GM18511 (cell line): ENCODE results near the gene TCP10L.
"Not testable (repeated sequence)": the region's sequence is repeated elsewhere in the genome, so short reads cannot be mapped to it uniquely, and the experiment has no call there.

ENCODE experiments used
- ATAC-seq: cut with Tn5 transposase; IDR thresholded peaks from one replicate; pipeline ENCODE4 v1.9.1; 2021; ENCODE audit warnings: mild to moderate bottlenecking, moderate library complexity; ENCODE audit not compliant: unreplicated experiment

Gene TCP10L

GRCh38 chr21:32587120-32587519, 1.8 kb upstream of the TCP10L start:
- no peak for ATAC-seq

GRCh38 chr21:32585970-32586369, 647 bp upstream of the TCP10L start:
- ATAC-seq: no peak

DNA sequence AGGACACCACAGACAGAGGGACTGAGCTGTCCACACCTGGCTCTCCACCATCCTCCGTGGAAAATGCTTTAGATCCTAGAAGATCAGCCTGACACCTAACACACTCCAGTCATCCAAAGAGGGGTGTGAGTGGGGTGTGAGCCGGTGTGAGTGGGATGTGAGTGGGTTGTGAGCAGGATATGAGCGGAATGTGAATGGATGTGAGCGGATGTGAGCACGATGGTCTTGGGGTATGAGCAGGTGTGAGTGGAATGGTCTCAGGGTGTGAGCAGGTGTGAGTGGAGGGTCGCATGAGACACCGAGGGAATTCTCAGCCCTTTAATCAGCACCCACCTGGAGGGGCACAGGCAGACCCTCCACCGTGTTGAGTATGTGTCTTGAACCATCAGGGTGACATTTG, 851 bp downstream of the TCP10L start:
- no peak for ATAC-seq

- no peak for ATAC-seq
These were observed 3.6 kb downstream of the TCP10L start for GRCh38 chr21:32581732-32582131.

DNA sequence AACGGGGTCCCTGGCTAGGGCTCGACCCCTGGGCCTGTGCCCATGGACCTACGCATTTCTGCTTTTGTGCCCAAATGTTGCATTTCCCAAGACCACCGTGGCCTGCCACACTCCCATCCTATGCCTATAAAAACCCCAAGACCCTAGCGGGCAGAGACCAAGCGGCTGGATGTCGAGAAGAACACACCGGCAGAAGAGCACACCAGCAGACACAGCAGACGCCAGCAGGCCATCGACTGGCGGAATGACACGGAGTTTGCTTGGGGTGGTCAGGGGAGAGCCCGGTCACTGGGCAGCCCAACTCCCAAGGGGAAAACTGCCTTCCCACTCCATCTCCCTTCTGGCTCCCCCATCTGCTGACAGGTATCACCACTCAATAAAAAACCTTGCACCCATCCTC, 4.4 kb downstream of the TCP10L start:
- no peak for ATAC-seq

DNA sequence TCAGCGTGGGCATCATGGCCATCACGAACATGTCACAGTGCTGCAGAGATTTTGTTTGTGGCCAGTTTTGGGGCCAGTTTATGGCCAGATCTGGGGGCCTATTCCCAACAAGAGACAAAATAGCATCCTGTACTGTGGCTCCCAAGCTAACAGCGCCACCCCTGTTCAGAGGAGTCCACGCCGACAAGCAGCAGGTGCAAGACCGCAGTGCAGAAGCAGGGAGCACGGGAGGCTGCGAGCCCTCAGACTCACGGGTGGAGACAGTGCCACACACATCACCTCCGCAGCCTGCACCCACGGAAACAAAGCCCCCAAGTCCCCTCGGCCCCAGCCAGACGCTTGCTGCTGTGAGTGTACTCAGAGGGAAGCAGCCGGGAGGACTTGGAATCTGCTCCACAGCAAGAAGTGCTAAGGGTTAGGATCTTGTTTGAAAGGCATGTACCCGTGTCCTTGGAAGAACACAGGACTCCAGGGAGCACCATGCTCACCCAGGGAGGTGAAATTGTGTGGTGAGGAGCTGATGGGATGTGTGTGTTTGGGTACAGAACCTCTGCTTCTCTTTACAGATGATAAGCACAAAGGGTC, 7.1 kb downstream of the TCP10L start:
- no peak for ATAC-seq

DNA sequence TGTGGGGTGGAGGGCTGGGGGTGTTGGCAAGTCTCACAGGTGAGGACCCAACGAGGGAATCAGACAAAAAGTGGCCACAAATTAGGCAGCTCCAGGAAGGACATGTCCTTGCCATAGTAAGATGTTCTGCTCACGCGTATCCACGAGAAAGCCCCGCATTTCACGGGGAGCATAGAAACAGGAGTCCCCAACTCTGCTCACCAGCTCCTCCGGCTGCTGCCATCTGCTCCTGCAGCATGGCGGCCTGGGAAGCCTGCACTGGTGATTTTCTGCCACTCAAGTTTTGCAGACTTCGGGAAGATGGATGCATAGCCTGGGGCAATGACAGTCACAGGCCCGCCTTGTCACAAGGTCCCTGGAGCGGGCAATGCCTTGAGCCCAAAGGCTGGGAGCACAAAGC, 9.3 kb downstream of the TCP10L start:
- no peak for ATAC-seq

- no peak for ATAC-seq
These were observed 10.1 kb downstream of the TCP10L start for GRCh38 chr21:32574946-32575925.

- no peak for ATAC-seq
These were observed 12.5 kb downstream of the TCP10L start for GRCh38 chr21:32572574-32573420.

DNA sequence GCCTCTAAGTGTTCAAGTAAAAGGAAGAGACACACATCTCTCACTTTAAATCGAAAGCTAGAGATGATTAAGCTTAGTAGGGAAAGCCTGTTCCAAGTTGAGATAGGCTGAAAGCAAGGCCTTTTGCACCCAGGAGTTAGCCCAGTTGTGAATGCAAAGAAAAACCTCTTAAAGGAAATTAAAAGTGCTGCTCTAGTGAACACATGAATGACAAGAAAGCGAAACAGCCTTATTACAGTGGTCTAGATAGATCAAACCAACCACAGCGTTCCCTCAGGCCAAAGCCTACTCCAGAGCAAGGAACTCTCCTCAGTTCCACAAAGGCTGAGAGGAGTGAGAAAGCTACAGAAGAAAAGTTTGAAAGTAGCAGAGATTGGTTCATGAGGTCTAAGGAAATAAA, 14.9 kb downstream of the TCP10L start:
- no peak for ATAC-seq

DNA sequence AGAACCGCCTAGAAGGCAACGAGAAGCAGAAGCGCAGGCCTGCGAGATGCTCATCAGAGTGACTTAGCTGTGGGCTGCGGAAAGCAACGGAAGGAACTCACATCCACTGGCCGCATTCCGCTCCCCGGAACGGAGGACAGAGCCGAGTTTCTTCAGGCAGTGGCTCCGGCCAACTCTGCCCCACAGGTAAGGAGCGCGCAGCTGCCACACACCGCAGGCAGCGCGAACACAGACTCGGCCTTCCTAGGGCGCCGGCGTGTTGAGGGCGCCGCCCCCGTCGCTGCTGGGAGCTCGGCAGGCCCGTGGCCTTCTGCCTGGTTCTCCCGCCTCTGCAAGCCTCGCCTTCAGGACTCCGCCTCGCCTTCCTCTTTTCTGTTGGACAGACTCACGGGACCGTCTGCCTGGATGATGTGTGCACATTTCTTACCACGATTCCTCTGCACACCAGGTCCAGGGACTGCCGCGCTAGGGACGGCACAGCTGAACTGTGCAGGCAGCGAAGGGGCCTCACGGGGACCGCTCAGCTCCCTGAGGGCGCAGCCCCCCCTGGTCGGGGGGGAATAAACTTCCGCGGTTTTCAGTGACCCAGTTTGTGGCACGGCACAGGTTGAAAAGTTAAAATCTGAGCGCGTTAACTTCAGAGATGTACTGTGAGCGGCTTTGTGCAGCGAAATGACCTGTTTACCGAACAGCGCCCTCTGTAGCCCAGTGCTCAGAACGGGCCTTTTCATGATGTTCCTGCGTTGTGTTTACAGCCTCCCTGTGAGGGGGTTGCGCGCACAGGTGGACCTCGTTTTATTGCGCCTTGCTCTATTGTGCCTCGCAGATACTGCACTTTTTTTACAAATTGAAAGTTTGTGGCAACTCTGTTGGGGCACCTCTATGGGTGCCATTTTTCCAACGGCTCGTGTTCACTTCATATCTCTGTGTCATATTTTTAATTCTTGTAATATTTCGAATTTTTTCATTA, 15.8 kb downstream of the TCP10L start:
- ATAC-seq: peak; percentile 93

GRCh38 chr21:32567626-32568025, 17.7 kb downstream of the TCP10L start:
- no peak for ATAC-seq

GRCh38 chr21:32566741-32567389, 18.5 kb downstream of the TCP10L start:
- ATAC-seq: no peak

DNA sequence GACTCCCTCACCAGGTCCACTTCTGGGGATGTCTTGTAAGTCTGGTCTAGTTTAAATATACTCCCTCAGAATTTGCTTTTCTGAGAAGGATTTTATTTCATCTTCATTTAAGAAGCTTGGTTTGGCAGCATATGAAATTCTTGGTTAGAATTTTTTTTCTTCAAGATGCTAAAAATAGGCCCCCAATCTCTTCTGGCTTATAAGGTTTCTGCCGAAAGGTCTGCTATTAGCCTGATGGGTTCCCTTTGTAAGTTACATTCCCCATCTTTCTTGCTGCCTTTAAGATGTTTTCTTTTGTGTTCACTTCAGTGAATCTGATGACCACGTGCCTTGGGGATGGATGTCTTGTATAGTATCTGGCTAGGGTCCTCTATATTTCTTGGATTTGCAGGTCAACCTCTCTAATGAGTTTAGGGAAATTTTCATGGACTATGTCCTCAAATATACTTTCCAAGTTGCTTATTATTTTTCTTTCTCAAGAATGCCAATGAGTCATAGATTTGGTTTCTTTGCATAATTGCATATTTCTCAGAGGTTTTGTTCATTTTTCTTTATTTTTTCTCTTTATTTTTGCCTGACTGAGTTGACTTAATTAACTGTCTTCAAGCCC, 19.4 kb downstream of the TCP10L start:
- no peak for ATAC-seq

- no peak for ATAC-seq
These were observed 22.4 kb downstream of the TCP10L start for GRCh38 chr21:32562915-32563314.

- no peak for ATAC-seq
These were observed 22.9 kb downstream of the TCP10L start for GRCh38 chr21:32562426-32562825.

GRCh38 chr21:32561476-32561875, 23.8 kb downstream of the TCP10L start:
- ATAC-seq: not testable (repeated sequence)

DNA sequence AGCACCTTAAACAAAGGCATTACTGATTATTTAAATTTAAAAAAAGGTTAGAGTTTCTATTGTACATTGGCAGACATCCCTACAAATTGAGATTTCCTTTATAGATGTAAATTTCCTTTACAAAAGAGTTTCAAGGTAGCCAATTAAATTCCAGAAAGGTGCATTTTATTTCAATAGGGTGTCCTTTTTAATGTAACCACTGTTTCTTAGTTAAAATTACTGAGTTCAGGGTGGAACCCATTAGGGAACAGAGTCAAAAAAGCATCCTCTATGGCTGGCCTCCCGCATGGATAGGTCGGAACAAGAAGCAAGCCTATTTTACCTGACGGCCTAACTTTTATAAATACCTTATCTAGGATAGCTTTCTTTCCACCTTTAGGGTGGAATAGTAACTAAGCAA, 24.4 kb downstream of the TCP10L start:
- ATAC-seq: no peak

- ATAC-seq: no peak
These were observed 26.2 kb downstream of the TCP10L start for GRCh38 chr21:32559006-32559610.
